Measurements from ENCODE around the gene SLC38A11.

The SLC38A11 gene

DNA sequence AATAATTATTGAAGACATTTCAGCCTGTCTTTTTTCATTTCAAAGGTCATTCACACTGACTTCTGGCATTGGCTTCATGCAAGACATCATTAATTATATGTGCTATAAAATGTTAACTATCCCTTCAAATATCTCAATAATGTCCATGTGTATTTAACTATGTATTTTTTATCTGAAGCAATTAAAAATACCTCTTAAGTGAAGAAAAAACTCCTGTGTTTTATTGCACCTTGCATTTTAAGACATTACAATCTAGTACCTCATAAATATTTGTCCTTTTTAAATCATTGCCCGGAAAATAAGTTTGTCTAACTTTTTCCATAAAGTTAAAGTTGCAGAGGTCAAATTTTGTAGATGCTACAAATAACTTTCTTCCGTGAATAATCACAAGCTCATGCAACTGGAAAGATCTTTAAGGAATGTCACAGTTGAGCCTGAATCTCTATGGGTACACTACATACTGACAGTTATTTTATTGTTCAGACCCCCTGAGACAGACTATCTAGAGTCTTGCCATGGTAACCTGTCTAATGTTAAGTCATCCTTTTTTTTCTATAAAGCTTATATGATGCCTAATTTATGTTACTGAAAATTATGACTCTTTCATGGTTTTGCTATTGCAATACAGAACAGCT lies 75.3 kb downstream of the SLC38A11 start:
- no peak for DNase-seq (ENCODE audit: low spot score)
- TF ChIP-seq, protein P1, sequence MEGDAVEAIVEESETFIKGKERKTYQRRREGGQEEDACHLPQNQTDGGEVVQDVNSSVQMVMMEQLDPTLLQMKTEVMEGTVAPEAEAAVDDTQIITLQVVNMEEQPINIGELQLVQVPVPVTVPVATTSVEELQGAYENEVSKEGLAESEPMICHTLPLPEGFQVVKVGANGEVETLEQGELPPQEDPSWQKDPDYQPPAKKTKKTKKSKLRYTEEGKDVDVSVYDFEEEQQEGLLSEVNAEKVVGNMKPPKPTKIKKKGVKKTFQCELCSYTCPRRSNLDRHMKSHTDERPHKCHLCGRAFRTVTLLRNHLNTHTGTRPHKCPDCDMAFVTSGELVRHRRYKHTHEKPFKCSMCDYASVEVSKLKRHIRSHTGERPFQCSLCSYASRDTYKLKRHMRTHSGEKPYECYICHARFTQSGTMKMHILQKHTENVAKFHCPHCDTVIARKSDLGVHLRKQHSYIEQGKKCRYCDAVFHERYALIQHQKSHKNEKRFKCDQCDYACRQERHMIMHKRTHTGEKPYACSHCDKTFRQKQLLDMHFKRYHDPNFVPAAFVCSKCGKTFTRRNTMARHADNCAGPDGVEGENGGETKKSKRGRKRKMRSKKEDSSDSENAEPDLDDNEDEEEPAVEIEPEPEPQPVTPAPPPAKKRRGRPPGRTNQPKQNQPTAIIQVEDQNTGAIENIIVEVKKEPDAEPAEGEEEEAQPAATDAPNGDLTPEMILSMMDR (IDR thresholded peaks at IDR 0.05; ENCODE audit: borderline replicate concordance, control extremely low read depth, extremely low read depth, insufficient read depth, missing control alignments) = no peak
- in situ Hi-C loops (cut with MboI; ENCODE audit: low sequenced_read_pairs, unreplicated experiment) = no loop called here

GRCh38 chr2:164877927-164878326 lies 77.4 kb downstream of the SLC38A11 start:
- in situ Hi-C loops (cut with MboI; ENCODE audit: low sequenced_read_pairs, unreplicated experiment) = no loop called here
- no peak for DNase-seq (ENCODE audit: low spot score)

GRCh38 chr2:164877169-164877568 lies 78.2 kb downstream of the SLC38A11 start:
- TF ChIP-seq, protein P1 (IDR thresholded peaks at IDR 0.05; ENCODE audit: borderline replicate concordance, control extremely low read depth, extremely low read depth, insufficient read depth, missing control alignments) = no peak
- in situ Hi-C loops (cut with MboI; ENCODE audit: low sequenced_read_pairs, unreplicated experiment) = no loop called here
- DNase-seq (ENCODE audit: low spot score) = no peak

More at GRCh38 chr2:164877927-164878326, 77.4 kb downstream of the SLC38A11 start:
- TF ChIP-seq, protein P1 (IDR thresholded peaks at IDR 0.05; ENCODE audit: borderline replicate concordance, control extremely low read depth, extremely low read depth, insufficient read depth, missing control alignments) = no peak

GRCh38 chr2:164875334-164876205 lies 79.8 kb downstream of the SLC38A11 start:
- in situ Hi-C loops (cut with MboI; ENCODE audit: low sequenced_read_pairs, unreplicated experiment) = no loop called here
- DNase-seq (ENCODE audit: low spot score) = no peak
- TF ChIP-seq, protein P1 (IDR thresholded peaks at IDR 0.05; ENCODE audit: borderline replicate concordance, control extremely low read depth, extremely low read depth, insufficient read depth, missing control alignments) = no peak

DNA sequence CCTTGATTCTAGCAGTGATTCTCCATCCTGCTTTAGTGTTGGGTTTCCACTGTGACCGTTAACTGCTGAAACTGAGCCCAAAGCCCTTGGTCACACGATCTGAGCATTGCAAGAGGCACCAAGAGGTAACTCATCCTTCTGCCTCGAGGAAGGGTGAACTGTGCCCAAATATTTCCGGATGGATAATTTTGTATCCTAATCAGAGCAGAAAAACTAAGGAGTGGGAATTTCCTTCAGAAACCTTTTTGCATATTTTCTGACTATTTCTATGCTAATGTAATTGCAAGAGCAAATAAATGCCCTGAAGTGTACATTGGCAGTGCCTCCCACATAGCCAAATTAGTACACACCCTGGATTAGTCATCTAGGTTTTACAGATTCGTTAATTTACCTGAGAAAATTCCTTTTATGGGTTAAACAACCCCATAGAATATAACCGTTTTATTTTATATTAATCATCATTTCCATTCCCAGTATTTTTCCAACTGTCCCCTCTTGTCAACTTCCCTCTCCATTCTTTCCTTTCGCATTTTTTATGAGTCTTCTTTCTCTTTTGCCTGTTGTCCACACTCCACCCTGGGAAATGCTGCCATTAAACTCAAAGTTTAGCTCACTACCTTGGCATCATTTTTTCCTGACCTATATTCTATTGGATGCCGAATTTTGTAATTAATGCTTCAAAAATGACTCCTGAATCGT lies 82.0 kb downstream of the SLC38A11 start:
- TF ChIP-seq, protein P1 (IDR thresholded peaks at IDR 0.05; ENCODE audit: borderline replicate concordance, control extremely low read depth, extremely low read depth, insufficient read depth, missing control alignments) = no peak
- DNase-seq (ENCODE audit: low spot score) = no peak
- in situ Hi-C loops (cut with MboI; ENCODE audit: low sequenced_read_pairs, unreplicated experiment) = no loop called here

DNA sequence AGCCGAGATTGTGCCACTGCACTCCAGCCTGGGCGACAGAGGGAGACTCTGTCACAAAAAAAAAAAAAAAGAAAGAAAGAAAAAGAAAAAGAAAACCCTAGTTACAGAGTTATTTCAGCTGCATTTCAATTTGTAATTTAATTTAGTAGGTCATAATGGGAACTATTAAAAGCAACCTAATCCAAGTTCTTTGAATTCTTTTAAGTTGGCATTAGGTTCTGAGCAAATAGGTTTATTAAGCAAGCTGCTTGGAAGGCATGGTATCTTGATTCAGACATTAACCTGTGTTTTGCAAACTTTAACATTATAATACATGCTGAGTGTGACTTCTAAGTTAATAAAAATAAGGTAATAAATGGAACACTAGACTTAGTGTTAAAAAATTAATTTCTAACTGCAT lies 83.9 kb downstream of the SLC38A11 start:
- TF ChIP-seq, protein P1 (IDR thresholded peaks at IDR 0.05; ENCODE audit: borderline replicate concordance, control extremely low read depth, extremely low read depth, insufficient read depth, missing control alignments) = no peak
- no peak for DNase-seq (ENCODE audit: low spot score)
- in situ Hi-C loops (cut with MboI; ENCODE audit: low sequenced_read_pairs, unreplicated experiment) = no loop called here
